Activated CD4-positive, alpha-beta T cell treated with anti-CD3 and anti-CD28 coated beads, Interleukin-2, amount 50 U/mL, for 4 hours (primary cell): ENCODE results near the gene SART1.
A peak's percentile ranks its signal among the peaks of the same experiment; 100 is the strongest.
"Not testable (repeated sequence)": the region's sequence is repeated elsewhere in the genome, so short reads cannot be mapped to it uniquely, and the experiment has no call there.

Source experiments
- DNase-seq, 2 experiments: peaks; one replicate each; pipeline ENCODE4 v3.0.0-alpha.2; 2020

The SART1 gene

GRCh38 chr11:66002648-66003225 is 41.2 kb downstream of the SART1 start:
- peak in 1 of 2 experiments; percentile 63 for DNase-seq

- DNase-seq: no peak
Measured at GRCh38 chr11:66003291-66003690, 41.8 kb downstream of the SART1 start.

- no peak for DNase-seq
Measured at GRCh38 chr11:66004186-66004585, 42.7 kb downstream of the SART1 start.

- no peak for DNase-seq
Measured at GRCh38 chr11:66006134-66006890, 44.8 kb downstream of the SART1 start.

- no peak for DNase-seq
Measured at GRCh38 chr11:66006891-66007176, 45.3 kb downstream of the SART1 start.

GRCh38 chr11:66007201-66007634 is 45.7 kb downstream of the SART1 start:
- no peak for DNase-seq

- DNase-seq: no peak
Measured at GRCh38 chr11:66008095-66008467, 46.5 kb downstream of the SART1 start.

- no peak for DNase-seq
Measured at GRCh38 chr11:66008468-66009101, 47.1 kb downstream of the SART1 start.

- DNase-seq: not testable (repeated sequence)
Measured at GRCh38 chr11:66010036-66010435, 48.5 kb downstream of the SART1 start.

GRCh38 chr11:66011239-66011784 is 49.8 kb downstream of the SART1 start:
- DNase-seq: no peak

DNA sequence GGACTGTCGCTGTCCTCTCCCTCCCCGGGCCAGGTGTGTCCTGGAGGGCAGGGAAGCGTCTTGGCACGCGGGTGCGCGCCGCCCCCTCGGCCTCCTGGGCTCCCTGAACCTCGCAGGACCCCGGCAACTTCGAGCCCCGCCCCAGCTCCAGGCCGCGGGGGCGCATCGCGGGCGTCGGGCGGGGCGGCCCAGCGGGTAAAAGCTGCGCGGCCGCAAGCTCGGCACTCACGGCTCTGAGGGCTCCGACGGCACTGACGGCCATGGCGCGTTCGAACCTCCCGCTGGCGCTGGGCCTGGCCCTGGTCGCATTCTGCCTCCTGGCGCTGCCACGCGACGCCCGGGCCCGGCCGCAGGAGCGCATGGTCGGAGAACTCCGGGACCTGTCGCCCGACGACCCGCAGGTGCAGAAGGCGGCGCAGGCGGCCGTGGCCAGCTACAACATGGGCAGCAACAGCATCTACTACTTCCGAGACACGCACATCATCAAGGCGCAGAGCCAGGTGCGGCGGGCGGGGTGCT is 50.3 kb downstream of the SART1 start, which contains the start of gene CST6:
Gene CST6, plus strand, starts transcription at position 224 of the 519 bp plus-strand sequence. Its CDS starts 37 bp downstream, at position 261.
- no peak for DNase-seq

- DNase-seq: no peak
Measured at GRCh38 chr11:66012371-66012945, 50.9 kb downstream of the SART1 start.

DNA sequence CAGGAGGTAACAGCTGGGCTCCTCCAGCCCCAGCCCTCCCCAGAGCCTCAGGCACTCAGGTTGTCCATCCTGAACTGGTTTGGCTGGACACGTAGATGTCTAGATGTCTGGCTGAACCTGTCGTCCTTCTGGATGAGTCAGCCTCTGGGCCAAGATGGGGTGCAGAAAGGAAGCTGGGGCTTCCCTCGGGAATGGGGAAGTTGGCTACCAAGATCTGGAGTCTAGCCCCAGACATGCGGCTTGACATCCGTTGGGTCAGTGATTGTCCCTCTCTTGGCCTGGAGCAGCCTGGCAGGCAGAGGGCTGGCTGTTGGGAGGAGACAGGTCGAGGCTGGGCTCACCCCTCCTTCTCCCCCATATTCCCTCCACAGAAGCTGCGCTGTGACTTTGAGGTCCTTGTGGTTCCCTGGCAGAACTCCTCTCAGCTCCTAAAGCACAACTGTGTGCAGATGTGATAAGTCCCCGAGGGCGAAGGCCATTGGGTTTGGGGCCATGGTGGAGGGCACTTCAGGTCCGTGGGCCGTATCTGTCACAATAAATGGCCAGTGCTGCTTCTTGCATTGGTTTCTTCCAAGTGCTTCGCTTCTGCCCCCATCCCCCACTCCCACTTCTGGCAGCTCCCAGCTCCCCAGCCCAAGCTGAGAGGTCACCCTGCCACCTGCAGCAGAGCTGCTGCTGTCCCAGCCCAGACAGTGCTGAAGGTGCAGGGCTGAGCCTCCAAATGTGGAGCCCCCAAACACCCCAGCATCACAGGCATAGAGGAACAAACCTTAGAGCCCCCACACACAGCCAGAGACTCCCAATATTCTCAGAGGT is 51.6 kb downstream of the SART1 start:
- no peak for DNase-seq

- DNase-seq: no peak
Measured at GRCh38 chr11:66013762-66014100, 52.2 kb downstream of the SART1 start.

- DNase-seq: no peak
Measured at GRCh38 chr11:66014804-66015453, 53.4 kb downstream of the SART1 start.

DNA sequence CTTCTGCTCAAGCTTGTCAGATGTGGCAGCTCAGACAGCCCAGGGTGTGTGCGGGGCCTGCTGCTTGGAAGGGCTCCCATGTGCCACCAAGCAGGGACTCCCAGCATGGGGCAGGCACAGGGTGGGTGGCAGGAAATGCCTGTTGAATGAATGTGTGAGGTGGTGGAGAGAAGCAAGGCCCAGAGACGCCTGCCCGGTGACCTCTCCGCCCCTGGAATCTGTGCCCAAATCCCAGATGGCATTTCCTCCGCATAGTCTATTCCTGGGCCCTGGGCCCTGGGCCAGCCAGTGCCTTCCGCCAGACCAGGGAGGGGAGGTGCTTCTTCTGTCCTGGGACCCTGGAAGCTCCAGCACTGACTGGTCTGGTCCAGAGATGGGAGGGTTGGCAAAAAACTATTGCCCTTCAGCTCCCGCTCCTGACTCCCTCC is 53.9 kb downstream of the SART1 start:
- no peak for DNase-seq

DNA sequence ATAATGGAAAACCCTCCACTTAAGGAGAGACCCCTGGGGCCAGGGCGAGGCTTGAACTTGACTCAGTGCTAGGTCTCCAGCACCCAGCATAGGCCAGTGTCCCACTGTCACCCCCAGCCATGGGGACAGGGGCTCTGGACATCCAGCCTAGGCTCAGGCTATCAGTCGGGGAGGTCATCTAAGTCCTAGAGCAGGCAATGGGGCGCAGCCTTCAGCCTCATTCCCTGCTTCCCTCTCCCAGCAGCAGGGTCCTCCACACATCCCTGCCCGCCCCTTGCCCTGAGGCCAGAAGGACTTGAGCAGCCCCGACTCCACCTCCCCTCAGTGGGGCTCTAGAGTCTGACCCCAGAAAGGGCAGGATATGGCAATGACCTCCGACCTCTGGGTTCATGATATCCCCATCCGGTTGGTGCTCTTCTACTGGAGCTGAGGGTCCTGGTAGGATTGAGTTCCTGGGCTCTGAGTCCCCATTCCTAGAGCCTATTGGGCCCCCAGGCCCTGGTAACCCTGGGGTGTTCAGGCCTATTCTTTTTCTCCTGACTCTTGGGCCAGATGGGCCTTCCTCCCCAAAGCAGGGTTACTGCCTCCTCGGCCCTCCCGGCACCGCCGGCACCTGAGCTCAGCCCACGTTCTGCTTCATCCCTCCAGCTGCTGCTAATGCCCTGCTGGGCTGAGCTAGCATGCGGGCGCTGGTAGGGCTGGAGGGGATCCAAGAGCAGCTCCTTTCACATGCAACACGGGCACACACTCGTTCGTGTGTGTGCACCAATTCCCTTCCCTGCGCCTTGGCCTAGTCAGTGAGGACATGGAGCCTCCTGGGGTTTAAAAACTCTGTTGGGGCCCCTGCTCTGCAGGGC is 54.6 kb downstream of the SART1 start:
- no peak for DNase-seq

GRCh38 chr11:66016793-66017177 is 55.3 kb downstream of the SART1 start:
- no peak for DNase-seq

- peak; percentile 55 to 69 for DNase-seq
Measured at GRCh38 chr11:66017321-66017720, 55.8 kb downstream of the SART1 start.

DNA sequence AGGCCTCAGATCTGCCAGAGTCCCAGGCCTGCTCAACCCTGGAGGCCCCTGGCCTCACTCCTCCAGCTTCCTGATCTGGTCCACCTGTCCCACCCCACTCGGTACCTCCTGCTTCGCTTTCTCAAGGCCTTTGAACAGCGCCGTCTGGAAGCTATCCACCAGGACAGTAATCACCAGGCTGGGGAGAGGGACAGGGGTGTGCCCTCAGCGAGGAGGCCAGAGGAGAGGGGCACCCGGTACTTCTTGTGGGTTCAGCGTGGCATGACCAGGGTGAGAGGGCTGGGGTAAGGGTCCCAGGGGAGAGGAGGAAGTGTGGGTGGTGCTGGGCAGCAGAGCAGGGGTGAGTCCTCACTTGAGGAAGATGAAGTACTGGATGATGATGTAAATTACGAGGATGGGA is 58.7 kb downstream of the SART1 start:
- DNase-seq: no peak
